ENCODE data around the gene NUMB.

- TF ChIP-seq EZH2phosphoT487 (IDR thresholded peaks at IDR 0.05; ENCODE audit: insufficient read depth, low read depth), result no peak
- TF ChIP-seq EZH2 (IDR thresholded peaks at IDR 0.05; ENCODE audit: insufficient read depth, poor library complexity, severe bottlenecking), result no peak
Observed at GRCh38 chr14:73494593-73494992, 36.2 kb upstream of the NUMB start.

Measured in GM23248 (cell line).